Psoas muscle (tissue), 8 donors: ENCODE measurements around the gene ACSF2. TPM values are rescaled to one million over a fixed set of nuclear protein-coding genes. Genes with fewer than 3 reads are reported as not detected.
A peak's percentile ranks its signal among the peaks of the same experiment; 100 is the strongest.

ENCODE experiments used
- ATAC-seq, 4 donors: fragments of 200-7000 bp; cut with Tn5 transposase; one replicate each; pipeline ENCODE4 v1.9.1; 2020; ENCODE audit warnings: moderate library complexity in 3 of 4, mild to moderate bottlenecking in 2 of 4
- DNase-seq, 2 donors: peaks; one replicate each; pipeline ENCODE4 v3.0.0-alpha.2; 2020
- H3K27ac ChIP-seq: fragments of 200-600 bp; one replicate; pipeline ENCODE4 v1.8.0; 2022
- H3K27me3 ChIP-seq, 3 donors: fragments of 200-600 bp in 1 of 3; one replicate each; pipeline versions ENCODE4 v1.6.1 to v1.8.0; 2013 to 2022; ENCODE audit warnings: low read length in 2 of 3, mild to moderate bottlenecking in 2 of 3, moderate library complexity in 1 of 3; ENCODE audit not compliant: insufficient read depth in 3 of 3
- H3K36me3 ChIP-seq, 2 donors: fragments of 200-600 bp in 1 of 2; one replicate each; pipeline versions ENCODE4 v1.6.1 to v1.8.0; 2013 to 2022; ENCODE audit warnings: low read depth in 1 of 2, mild to moderate bottlenecking in 1 of 2, moderate library complexity in 1 of 2; ENCODE audit not compliant: insufficient read depth in 1 of 2
- H3K4me1 ChIP-seq: fragments of 200-600 bp; one replicate; pipeline ENCODE4 v1.8.0; 2022
- H3K4me3 ChIP-seq: fragments of 200-600 bp; one replicate; pipeline ENCODE4 v1.8.0; 2022; ENCODE audit warnings: mild to moderate bottlenecking
- H3K9me3 ChIP-seq: fragments of 200-600 bp; one replicate; pipeline ENCODE4 v1.8.0; 2022
- CTCF ChIP-seq: fragments of 200-600 bp; IDR thresholded peaks from one replicate; pipeline ENCODE4 v1.8.0; 2022; ENCODE audit warnings: antibody characterized with exemption
- WGBS, 3 donors: extraction: QIAGEN DNeasy Blood & Tissue Kit; methylation state at CpG; one replicate each; pipeline versions ENCODE4 v1.1.6 to v1.1.7; 2013; 5-methylcytosine and 5-hydroxymethylcytosine counted together
- intact Hi-C, 2 donors: fragments of 100-400 bp; cut with DNase I; formaldehyde crosslinking; loops; one replicate each; pipeline versions ENCODE4 v1.11.0 to v1.14.2; 2022
- polyA plus RNA-seq, 3 donors: library from polyadenylated mRNA; stranded (reverse); fragments of 200-250 nt; gene quantifications; one replicate each; pipeline ENCODE4 v1.2.3, GENCODE V29; 2013
- total RNA-seq, 4 donors: library from RNA; stranded (reverse); fragmentation: NEBNext Ultra II Directional in 2 of 4; extraction: Animal tissue kit (Norgen Biotek cat#: 25700) in 2 of 4; gene quantifications; one replicate each; pipeline versions ENCODE4 v1.2.1 to v1.2.4, GENCODE V29; 2021 to 2023
- donor health status: healthy with polysubstance abuse.
- donor health status: DM: no; HTN: no; CAD: no; lungs with moderate emphysema.
- donor health status: Bipolar disorder and iron deficiency.
- donor health status: healthy.
- donor health status: DM: yes; HTN: yes; CAD: no.
- donor health status: DM: no; HTN: no; CAD: no.
- donor health status: DM: no; HTN: no; CAD: no.
- donor health status: DM: yes; HTN: yes; CAD: no.

Gene ACSF2
- total and polyA plus RNA-seq, 7 donors, result 14.4 to 72.3 (median 35.5) TPM

GRCh38 chr17:50508573-50509460 lies 82.8 kb downstream of the ACSF2 start:
- H3K27me3 ChIP-seq, result no peaks in the 10 kb centered on the region
- peak overlapping the region; percentile 65 for H3K27ac ChIP-seq
- peak overlapping the region; percentile 75 for H3K4me3 ChIP-seq
- DNase-seq, result peak in 1 of 2 donors; percentile 35
- 27 to 40% (median 28%) methylated on average over 29 to 32 of the region's 32 CpGs for WGBS, 3 donors
- TF ChIP-seq CTCF, result no peak
- H3K9me3 ChIP-seq, result no peaks in the 10 kb centered on the region
- H3K36me3 ChIP-seq, result no peaks in the 10 kb centered on the region
- intact Hi-C loops, result no loop called here
- no peaks in the 10 kb centered on the region for H3K4me1 ChIP-seq
- ATAC-seq, result peak in 1 of 4 donors; percentile 2

GRCh38 chr17:50511058-50511457 lies 85.0 kb downstream of the ACSF2 start:
- WGBS, 3 donors, result 50 to 64% (median 62%) methylated on average over 3 of the region's 3 CpGs
- no peak for TF ChIP-seq CTCF
- no peak overlapping the region for H3K4me3 ChIP-seq
- no peaks in the 10 kb centered on the region for H3K9me3 ChIP-seq
- intact Hi-C loops, result no loop called here
- no peak overlapping the region for H3K27ac ChIP-seq
- ATAC-seq (no peak), DNase-seq (no peak)
- no peaks in the 10 kb centered on the region for H3K27me3 ChIP-seq
- no peaks in the 10 kb centered on the region for H3K4me1 ChIP-seq
- no peaks in the 10 kb centered on the region for H3K36me3 ChIP-seq

- intact Hi-C loops, result no loop called here
- Histone ChIP-seq H3K9me3 (no peaks in the 10 kb centered on the region), H3K27ac (no peak overlapping the region), H3K4me3 (no peak overlapping the region), H3K36me3 (no peaks in the 10 kb centered on the region), H3K27me3 (no peaks in the 10 kb centered on the region), H3K4me1 (no peaks in the 10 kb centered on the region)
- ATAC-seq (no peak), DNase-seq (no peak)
- TF ChIP-seq CTCF, result no peak
- 67 to 81% (median 69%) methylated on average over 4 of the region's 4 CpGs for WGBS, 3 donors
These were observed 87.5 kb downstream of the ACSF2 start for GRCh38 chr17:50513495-50513894.

- Histone ChIP-seq H3K27ac (no peak overlapping the region), H3K4me3 (no peak overlapping the region), H3K4me1 (no peaks in the 10 kb centered on the region), H3K36me3 (no peaks in the 10 kb centered on the region), H3K27me3 (no peaks in the 10 kb centered on the region), H3K9me3 (no peaks in the 10 kb centered on the region)
- TF ChIP-seq CTCF, result no peak
- no peak for DNase-seq
- no peak for ATAC-seq
- intact Hi-C loops, result no loop called here
- WGBS, 3 donors, result 58 to 67% (median 63%) methylated on average over 3 of the region's 3 CpGs
These were observed 88.4 kb downstream of the ACSF2 start for GRCh38 chr17:50514388-50514787.
